Islet precursor cell (in vitro differentiated cells): ENCODE results near the gene LRCH4.

Experiments used
- DNase-seq: peaks from one replicate; pipeline ENCODE4 v3.0.0-alpha.2; 2018

The LRCH4 gene

DNA sequence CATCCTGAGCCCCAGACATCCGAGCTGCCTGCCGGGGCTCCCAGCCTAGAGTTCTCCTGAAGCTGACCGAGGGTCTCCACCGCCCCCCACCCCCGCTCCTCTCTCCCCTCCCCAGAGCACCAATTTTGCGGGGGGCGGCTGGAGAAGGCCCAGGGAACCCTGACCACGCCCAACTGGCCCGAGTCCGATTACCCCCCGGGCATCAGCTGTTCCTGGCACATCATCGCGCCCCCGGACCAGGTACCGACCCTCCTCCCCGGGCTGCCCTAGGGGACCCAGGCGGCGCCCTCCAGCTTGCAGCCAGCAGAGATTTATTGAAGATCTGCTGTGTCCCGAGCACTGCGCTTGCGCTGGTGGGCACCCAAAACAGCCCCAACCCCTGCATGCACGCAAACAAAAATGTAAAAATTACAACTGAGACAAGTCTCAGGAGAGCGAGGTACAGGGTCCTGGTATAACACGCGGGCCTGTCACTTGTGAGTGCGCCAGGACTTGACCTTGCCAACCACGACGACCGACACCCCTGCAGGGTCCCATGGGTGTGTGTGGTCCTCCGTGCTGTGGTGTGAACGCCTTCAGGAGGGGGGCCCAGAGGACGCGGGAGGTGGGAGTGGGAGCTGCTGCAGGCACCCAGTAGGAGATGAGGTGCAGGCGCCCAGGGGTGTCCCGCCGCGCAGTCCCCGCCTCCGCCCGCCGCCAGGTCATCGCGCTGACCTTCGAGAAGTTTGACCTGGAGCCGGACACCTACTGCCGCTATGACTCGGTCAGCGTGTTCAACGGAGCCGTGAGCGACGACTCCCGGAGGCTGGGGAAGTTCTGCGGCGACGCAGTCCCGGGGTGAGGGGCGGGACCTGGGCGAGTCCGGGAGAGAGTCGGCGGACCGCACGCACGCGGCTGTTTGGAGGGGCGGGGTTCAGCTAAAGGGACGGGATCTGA lies 19.3 kb upstream of the LRCH4 start:
- DNase-seq = peak; percentile 69

DNA sequence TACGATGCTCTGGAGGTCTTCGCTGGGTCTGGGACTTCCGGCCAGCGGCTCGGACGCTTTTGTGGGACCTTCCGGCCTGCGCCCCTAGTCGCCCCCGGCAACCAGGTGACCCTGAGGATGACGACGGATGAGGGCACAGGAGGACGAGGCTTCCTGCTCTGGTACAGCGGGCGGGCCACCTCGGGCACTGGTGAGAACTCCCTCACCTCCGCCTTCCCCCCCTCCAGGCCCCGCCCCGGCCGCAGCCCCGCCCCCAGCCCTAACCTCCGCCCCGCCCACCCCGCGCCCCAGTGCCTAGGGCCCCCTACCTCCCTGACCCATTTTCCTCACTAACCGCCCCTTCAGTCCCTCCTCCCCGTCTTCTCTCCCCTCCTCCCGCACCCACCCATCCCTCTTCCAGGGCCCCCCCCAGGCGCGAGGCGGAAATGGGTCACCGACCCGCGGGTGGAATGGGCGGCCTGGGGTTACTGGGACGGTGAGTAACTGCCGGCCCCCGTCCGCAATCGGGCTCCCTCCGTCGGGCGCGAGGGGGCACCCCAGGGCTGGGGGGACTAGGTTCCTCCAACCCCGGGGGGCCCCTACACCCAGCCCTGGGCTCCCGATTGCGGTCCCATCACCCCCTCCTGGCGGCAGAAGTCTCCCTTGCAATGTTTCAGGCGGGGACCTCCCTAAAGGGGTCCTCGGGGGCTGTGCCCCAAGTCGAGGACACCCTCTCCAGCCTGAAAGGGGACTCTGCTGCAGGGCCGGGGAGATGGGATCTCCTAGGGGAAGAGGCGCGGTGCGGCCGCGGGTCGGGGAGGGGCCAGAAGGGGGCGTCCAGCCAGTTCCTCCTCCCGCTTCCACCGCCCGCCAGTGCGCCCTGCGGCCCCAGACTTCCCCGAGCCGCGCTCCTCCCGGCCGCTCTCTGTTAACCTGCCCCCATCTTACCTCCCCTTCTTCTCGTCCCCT lies 18.4 kb upstream of the LRCH4 start:
- DNase-seq = peak; percentile 87

DNA sequence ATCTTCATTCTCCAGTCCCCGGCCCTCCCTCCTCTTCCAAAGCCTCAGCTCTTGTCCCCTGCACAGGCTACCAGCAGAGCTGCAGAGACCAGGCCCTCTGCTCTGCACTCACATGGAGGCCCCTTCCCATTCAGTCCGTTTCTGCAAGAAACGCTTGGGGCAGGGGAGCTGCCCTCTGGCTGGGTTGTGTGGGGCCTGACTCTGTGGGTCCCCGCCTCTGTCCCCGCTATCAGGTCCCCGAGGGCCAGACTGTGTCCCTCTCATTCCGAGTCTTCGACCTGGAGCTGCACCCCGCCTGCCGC lies 17.7 kb upstream of the LRCH4 start:
- DNase-seq = peak; percentile 81

DNA sequence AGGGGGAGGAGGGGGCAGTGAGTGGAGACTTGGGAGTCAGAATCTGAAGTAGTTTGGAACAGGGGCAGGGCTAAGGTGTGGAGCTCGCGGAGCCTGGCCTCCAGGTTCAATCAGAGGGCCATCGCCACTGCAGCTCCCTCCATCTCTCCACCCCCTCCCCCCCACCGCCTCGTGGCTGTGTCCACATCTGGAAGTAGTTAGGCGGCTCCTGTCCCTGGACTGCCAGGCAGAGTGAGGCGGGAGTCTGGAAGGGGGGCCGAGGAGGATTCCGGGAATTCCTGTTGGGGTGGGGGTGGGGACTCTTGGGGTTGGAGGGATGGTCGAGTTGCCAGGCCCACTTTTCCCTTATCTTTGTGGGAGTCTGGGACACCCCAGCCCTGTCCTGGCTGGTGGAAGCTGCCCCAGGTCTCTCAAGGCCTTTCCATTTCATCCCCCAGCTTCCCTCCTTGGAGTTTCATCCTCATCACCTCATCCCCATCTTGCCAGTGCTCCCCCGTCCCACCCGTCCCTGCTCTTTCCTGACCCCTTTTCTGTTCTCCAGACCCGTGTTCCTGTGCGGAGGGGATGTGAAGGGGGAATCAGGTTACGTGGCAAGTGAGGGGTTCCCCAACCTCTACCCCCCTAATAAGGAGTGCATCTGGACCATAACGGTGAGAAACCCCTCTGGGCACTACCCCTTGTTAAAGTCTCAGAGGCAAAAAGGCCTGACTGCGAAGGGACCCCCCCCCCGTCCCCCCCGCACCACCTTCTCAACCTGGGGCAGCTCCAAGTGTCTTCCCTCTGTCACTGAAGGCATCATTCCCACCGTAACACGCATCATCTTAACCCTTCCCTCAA lies 17.2 kb upstream of the LRCH4 start:
- peak; percentile 96 for DNase-seq

DNA sequence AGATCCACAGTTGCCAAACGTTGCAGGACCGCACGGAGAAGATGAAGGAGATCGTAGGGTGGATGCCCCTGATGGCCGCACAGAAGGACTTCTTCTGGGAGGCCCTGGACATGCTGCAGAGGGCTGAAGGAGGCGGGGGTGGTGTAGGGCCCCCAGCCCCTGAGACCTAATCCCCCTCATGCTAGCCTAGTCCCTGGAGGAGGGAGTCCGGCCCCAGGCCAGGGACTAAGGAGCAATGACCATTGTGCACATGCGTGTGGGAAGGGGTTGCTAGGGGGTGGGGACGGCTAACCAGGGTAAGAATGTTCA lies 14.8 kb upstream of the LRCH4 start:
- DNase-seq = no peak

DNA sequence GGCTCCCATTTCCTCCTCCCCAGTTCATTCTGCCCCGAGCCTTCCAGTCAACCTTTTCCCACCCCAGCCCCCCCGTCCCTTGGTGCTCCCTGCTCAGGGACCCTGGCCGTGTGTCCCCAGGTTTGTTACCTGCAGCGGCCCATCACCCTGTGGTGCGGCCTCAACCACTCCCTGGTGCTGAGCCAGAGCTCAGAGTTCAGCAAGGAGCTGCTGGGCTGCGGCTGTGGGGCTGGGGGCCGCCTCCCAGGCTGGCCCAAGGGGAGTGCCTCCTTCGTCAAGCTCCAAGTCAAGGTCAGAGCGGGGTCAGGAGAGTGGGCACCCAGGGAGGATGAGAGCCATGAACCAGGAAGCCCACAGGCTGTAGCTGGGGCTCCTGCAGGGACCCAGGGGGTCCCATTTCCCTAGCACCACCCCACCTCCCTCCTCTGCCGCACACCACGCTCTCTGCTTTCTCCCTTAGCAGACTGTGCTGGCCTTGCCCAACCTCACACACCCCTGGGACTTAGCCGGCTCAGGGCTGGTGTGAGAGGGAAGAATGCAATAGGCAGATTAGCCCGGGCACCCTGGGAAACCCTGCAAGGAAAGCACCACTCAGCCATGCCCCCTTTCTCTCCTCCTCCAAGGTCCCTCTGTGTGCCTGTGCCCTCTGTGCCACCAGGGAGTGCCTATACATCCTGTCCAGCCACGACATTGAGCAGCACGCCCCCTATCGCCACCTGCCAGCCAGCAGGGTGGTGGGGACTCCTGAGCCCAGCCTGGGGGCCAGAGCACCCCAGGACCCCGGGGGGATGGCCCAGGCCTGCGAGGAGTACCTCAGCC lies 14.2 kb upstream of the LRCH4 start:
- DNase-seq = no peak

DNA sequence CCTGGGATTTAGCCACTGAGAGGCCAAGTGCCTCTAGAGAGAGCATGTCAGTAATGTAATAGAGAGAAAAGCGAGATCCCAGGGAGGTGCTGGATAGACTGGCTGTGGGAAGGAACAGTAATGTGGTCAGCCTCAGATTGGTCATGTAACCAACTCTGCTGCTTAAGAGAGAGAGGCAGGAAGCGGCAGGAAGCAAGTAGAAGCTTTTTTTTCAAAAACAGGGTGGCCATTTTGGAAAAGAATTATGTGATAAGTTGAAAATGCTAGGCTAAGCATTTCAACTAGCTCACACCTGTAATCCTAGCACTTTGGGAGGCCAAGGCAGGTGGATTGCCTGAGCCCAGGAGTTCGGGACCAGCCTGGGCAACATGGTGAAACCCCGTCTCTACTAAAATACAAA lies 12.5 kb upstream of the LRCH4 start:
- DNase-seq = no peak

DNA sequence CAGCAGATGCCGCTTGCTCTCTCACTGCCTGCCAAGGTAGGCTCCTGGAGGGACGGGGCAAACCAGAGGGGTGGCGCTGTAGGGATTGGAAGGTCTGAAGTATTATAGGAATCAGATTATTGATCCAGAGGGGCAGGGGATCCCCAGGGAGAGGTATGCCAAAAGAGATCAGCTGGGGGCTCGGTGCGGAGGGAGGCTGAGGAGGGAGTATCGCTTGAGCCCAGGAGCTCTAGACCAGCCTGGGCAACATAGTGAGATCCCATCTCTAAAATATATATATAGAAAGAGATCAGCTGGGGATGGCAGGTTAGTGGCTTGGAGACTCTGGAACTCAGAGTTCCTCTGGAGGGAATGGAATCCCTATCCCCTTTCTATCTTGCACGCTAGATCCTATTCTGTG lies 9.3 kb upstream of the LRCH4 start:
- no peak for DNase-seq

DNA sequence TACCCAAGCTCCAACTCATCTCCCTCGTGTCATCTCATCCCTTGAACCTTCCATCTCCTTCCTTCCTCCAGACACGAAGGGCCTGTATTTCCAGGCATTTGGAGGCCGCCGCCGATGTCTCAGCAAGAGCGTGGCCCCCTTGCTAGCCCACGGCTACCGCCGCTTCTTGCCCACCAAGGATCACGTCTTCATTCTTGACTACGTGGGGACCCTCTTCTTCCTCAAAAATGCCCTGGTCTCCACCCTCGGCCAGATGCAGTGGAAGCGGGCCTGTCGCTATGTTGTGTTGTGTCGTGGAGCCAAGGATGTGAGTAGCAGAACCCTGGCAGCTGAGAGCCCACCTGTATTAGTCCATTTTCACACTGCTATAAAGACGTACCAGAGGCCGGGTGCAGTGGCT lies 5.7 kb upstream of the LRCH4 start:
- no peak for DNase-seq

DNA sequence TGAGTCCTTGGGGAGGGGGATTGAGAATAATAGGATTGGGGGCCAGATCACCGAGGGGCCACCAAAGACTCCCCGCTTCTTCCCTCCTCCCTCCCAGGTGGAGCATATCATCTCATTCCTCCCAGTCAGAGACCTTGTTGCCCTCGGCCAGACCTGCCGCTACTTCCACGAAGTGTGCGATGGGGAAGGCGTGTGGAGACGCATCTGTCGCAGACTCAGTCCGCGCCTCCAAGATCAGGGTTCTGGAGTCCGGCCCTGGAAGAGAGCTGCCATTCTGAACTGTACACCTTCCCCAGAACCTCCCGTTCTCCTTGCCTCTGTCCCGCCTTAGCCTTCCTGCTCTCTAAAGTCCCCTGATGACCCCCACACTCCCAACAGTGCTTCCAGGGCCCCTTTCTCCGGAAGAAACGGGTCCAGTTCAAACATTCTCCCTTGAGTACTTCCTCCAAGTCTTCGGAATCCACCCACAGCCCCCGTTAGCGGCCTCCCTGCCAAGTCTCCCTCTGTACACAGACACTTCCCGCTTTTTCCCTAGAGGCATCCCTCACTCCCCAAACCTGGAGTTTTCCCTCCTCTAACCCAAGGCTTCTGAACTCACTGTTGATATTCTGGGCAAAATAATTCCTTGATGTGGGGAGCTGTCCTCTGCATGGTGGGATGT lies 4.3 kb upstream of the LRCH4 start:
- DNase-seq = no peak

DNA sequence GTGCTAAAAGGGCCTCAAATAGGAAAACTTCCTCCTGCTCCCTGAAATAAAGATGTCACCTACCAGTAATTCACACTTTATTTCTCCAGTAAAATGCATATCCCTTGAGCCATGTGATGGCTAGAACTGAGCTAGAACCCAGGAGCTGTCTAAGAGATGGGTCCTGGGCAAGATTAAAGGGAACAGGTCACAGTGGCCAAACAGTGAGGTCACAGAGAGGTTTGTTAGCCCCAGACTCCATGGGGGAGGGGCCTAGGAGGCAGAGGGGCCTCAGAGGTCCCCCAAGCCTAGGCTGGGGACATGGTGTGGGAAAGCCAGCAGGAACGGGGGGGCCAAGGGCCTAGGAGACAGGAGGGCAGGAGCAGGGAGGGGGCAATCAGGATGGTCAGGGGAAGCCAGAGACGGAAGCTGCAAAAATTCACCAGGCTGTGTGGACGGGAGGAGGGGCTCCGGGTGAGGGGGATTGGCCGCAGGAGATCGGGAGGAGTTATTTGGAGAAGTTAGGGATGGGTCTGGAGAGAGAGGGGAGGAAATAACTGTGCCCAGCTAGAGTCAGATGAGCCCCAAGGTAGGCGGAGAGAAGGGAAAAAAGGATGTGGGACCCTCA lies 3.5 kb upstream of the LRCH4 start:
- no peak for DNase-seq

DNA sequence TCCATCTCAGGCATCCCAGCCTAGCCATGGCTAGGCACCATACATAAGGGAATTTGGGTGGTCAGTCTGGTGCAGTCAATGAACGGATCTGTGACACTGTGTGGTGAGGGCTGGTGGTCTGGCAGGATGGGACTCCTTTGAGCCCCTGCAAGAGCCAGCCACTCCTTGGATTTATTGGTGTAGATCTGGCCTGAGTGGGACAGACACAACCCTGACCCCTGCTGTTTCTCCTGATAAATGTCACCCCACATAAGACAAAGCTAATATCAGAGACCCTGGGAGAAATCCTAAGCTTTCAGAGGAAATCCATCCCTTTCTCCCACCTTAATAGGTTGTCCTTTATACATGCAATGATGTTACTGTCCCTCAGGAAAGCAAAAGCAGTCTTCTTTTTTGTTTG lies 2.5 kb upstream of the LRCH4 start:
- no peak for DNase-seq

DNA sequence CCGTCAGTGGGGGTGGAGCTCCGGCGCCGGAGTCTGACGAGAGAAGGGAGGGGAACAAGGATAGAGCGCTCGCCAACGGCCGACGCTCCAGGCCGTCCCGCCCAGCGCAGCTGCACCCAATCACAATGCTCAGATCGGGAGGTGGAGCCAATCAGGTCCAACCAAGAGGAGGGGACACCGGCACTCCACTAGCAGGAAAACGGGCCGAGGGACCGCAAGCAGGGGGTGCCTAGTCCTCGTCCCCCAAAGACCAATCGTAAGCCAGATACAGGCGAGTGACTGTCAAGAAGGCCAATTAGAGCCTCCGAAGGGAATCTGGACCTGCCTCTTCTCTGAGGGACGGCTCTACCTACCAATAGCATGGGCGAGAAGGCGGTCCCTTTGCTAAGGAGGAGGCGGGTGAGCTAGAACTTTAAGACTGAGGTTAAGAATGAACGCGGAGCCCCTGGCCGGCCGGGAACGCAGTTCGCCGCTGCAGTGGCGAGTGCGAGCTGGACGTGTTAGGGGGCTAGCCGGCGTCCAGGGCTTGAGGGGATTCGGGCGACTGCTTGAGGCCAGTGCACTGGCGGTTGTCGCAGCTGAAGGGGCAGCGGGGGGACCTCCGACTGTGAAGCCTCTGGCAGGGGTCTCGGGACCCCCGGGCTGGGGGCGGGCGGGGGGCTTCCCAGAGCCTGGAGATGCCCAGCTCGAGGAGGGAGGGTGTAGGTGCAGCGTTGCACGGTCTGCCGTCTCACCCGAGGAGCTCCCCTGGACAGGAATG lies 517 bp upstream of the LRCH4 start, which contains the start of gene FBXO24:
Gene FBXO24 (plus strand): TSS at position 63 of the 760 bp plus-strand sequence. CDS start 298 bp downstream, at position 361.
- peak; percentile 100 for DNase-seq

DNA sequence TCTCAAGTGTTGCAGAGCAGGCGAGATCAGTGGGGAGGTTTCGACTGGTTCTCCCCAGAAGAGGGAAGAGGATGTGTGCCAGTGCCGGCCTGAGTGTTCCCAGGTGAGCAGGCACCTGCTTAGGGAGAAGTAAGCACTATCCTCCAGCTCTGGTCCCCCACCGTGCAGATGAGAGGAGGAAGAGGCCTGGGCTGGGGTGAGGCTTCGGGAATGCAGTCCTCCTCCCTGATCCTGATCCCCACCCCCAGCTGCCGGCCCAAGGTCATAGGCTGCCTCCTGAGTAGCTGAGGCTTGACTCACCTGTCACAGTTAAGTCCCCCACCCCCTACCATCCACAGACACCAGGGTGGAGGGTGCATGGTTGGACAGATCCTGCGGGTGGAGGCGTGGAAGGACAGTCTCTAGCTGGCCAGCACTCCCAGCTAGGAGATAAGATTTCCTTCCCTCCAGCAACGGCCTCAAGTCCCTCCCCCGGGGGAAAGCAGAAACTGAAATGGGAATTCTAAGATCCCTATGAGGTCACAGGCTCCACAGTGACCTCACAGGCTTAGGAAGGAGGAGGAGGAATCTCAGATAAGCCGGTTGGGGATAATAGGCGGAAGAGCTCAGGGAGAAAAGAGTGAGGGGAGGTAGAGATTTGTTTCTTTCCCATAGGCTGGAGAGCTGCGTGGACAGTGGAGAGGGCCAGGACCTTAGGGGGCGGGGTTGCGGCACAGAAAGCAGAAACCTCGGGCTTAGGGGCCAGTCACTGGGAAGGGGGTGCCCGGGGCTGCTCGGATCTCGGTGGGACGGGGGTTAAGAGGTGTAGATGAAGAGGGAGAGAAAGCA lies 1.0 kb downstream of the LRCH4 start:
- peak; percentile 94 for DNase-seq

DNA sequence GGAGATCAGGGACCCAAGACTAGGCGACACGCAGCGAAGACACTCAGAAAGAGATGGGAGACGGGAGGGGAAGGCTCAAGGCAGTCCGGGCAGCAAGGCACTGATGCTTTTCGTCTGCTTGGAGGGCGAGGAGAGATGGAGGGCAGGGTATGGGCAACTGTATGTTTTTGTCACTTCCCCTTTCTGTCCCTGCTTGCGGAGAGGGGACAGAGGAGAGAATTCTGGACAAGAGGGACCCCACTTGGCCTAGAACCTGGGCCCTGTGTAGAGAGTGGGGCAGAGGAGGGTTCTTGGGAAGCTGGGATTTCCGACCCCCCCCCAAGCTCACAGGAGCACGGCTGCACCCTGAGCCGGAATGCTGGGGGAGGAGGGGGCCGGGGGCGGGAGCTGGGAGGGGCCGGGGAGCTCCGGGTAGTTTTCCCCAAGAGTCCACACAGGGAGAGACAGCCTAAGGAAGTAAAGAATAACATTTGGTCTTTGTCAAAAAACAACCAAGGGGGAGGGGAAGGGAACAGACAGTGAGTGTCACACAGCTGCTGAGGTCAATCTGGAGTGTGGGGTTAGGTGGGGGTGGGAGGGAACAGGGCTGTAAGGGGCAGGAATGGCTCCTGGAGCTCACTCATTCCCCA lies 1.8 kb downstream of the LRCH4 start:
- no peak for DNase-seq

DNA sequence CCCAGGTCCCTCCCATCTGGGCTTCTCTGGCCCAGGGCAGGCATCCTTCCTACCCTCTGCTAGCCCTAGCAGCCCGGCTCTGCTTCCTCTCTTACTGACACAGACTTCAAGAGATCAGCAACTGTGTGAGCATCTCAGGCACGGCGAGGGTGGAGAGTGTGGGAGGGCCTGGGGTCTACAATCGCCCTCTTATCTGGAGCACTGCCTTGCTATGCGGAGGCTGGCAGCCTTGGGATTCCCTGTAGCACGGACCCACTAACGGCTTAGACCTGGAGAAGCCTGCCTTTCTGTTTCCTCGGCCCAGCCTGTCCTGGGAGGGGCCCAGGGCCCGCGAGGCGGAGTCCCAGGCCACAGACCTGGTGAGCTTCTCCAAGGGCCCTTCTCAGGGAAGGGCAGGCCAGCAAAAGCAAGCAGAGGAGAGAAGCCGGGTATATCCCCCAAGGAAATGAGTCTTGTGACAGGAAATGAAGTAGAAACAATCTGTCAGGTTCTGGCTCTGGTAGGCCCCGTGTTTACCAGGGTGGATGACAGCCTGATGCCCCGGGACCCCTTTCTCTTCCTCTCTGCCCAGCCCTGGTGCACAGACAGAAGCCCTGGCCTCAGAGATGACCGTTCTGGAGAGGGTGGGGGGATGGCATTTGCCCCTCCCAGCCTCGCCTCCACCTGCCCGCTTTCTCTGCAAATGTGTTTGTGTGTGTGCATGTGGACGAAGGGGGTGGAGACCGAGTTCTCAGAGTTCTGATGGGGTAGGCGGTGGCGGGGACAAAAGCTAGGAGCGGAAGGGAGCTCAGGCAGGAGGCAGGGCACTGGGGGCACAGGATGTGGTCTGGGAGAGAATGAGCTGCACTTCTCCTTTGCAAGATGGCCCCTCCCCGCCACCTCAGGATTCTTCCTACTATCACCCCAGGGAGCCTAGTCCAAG lies 2.5 kb downstream of the LRCH4 start:
- DNase-seq = peak; percentile 85

DNA sequence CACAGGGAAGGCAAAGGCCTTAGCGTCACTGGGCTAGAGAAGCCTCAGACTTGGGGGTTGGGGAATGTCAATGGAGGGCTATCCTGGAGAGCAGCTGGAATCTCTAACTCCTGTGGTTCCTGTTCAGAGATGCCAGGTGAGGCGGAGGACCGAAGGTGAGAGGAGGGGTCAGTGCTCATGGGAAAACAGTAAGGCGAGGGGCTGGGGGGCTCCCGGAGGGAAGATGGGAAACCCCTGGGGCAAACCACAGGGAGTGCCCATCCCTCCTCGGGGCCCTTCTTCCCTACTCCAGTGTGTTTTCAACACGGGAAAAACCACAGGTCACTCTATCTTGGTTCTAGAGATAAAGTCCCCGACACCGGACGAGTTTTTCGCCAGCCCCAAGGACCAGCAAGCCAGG lies 3.3 kb downstream of the LRCH4 start:
- no peak for DNase-seq
